ENCODE measurements around the gene ATXN7L3. TPM values are rescaled to one million over a fixed set of nuclear protein-coding genes. Genes with fewer than 3 reads are reported as not detected.

ATXN7L3 gene
- total and polyA plus RNA-seq, 12 donors, result 23.7 to 40.6 (median 30.7) TPM

DNA sequence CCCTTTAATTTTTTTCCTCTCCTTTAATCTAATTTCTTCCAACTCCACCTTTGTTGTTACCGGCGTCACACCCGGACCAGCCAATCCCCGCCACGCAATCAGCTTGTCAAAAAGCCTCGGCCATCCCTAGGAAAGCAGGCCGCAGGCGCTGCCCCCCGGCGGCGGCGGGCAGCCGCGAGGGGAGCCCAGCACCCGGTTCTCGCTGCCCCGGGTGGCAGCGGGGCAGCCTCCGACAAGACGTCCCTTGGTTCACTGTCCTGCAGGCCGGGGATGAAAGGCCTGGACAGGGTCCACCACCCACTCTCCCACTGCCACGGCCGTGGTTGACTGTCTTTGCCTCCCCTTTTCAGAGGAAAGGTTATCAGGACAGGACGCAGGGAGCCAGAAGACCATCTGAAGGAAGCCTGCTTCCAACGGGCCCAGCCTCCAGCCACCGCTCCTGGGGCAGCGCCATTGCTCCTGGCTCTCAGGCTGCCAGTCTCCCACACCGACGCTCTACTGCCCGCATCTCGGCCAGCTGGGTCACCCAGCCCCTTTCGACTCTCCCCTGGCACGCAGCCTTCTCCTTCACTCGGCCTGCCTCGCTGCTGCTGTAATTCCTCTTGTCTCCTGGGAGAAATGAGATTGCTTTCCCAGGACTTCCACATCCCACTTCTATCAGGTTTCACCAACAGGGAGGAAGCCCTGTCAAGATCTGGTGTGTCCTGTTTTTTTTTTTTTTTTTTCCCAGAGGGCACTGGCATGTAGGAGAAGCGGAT lies 22.6 kb upstream of the ATXN7L3 start:
- peaks cover 10 to 39% (median 35%) of the 10 kb centered on the region in 9 donors for H3K4me1 ChIP-seq
- 1% methylated on average over 36 of the region's 36 CpGs for WGBS, 2 donors
- H3K9me3 ChIP-seq, result no peaks in the 10 kb centered on the region
- intact Hi-C loops (cut with DNase I), result loop anchor here in 4 of 10 donors (1.0 to 10.0 kb wide), 4 partner anchors 53 to 103 kb away; partner anchors contain the start of gene SLC25A39 (in 1 of the 4)
- ATAC-seq, result peak; percentile 25 to 67 (median 54)
- peak; percentile 81 to 86 for DNase-seq
- peak overlapping the region; percentile 98 to 100 (median 100) for H3K27ac ChIP-seq
- H3K4me3 ChIP-seq, result peak overlapping the region; percentile 47 to 98 (median 92)
- TF ChIP-seq CTCF (IDR thresholded peaks at IDR 0.05), result peak in 6 of 9 donors; percentile 11 to 55 (median 34)
- H3K36me3 ChIP-seq, result peaks cover 0 to 2% (median 0%) of the 10 kb centered on the region in 9 donors
- no peaks in the 10 kb centered on the region for H3K27me3 ChIP-seq

DNA sequence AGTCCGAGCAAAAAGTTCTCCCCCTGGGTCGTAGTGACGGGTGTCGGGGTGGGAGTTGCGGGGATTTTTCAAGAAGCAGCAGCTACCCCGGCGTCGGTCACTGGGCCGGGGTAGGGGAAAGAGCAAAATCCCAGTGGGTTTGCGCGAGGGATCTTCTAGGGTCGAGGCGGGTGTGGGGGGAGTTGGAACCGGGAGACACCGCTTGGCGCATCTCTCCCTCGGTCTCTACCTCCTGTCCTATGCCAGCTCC lies 22.1 kb upstream of the ATXN7L3 start:
- Histone ChIP-seq H3K36me3 (peaks cover 0 to 7% (median 0%) of the 10 kb centered on the region in 9 donors), H3K27ac (peak overlapping the region; percentile 98 to 100 (median 100)), H3K4me1 (peaks cover 11 to 44% (median 40%) of the 10 kb centered on the region in 9 donors), H3K9me3 (no peaks in the 10 kb centered on the region), H3K27me3 (no peaks in the 10 kb centered on the region), H3K4me3 (peak overlapping the region; percentile 47 to 98 (median 92))
- 0 to 1% methylated on average over 17 of the region's 17 CpGs for WGBS, 2 donors
- intact Hi-C loops (cut with DNase I), result loop anchor here in 6 of 10 donors (1.0 to 10.0 kb wide), 6 partner anchors 53 to 104 kb away; partner anchors contain the start of gene SLC25A39 (in 3 of the 6)
- ATAC-seq (no peak), DNase-seq (peak in 1 of 2 donors; percentile 47)
- no peak for TF ChIP-seq CTCF (IDR thresholded peaks at IDR 0.05)

- 0% methylated on average over 54 of the region's 54 CpGs for WGBS, 2 donors
- H3K27me3 ChIP-seq, result no peaks in the 10 kb centered on the region
- ATAC-seq, result peak; percentile 23 to 69 (median 53)
- TF ChIP-seq CTCF (IDR thresholded peaks at IDR 0.05), result peak in 2 of 9 donors; percentile 4 to 11
- peak overlapping the region; percentile 98 to 100 (median 100) for H3K27ac ChIP-seq
- peak; percentile 84 to 86 for DNase-seq
- intact Hi-C loops (cut with DNase I), result loop anchor here in 5 of 10 donors (1.0 to 10.0 kb wide), 5 partner anchors 54 to 104 kb away; partner anchors contain the start of gene SLC25A39 (in 3 of the 5)
- no peaks in the 10 kb centered on the region for H3K9me3 ChIP-seq
- peak overlapping the region; percentile 47 to 98 (median 92) for H3K4me3 ChIP-seq
- peaks cover 11 to 49% (median 45%) of the 10 kb centered on the region in 9 donors for H3K4me1 ChIP-seq
- H3K36me3 ChIP-seq, result peaks cover 0 to 12% (median 5%) of the 10 kb centered on the region in 9 donors
These were observed 21.6 kb upstream of the ATXN7L3 start for GRCh38 chr17:44221084-44221861.

Measured in heart right ventricle (tissue), 16 donors.